HL-60 (cell line): Measurements from ENCODE around the gene SOX1.

Experiments
- DNase-seq, 2 experiments: peaks; one replicate each; pipeline ENCODE4 v3.0.0-alpha.2; 2010 to 2020; ENCODE audit warnings: low read depth in 1 of 2, low spot score in 1 of 2
- H3K27ac ChIP-seq: fragments of 250-450 bp; sonication (Bioruptor Pico); replicated peaks from 2 replicates; pipeline ENCODE4 v1.5.1; 2020; ENCODE audit warnings: mild to moderate bottlenecking, moderate library complexity
- H3K27me3 ChIP-seq: fragments of 250-450 bp; sonication (Bioruptor Pico); 2 replicates; pipeline ENCODE4 v1.5.1; 2021; ENCODE audit warnings: mild to moderate bottlenecking, moderate library complexity; ENCODE audit not compliant: insufficient read depth, poor library complexity, severe bottlenecking
- H3K4me3 ChIP-seq: replicated peaks from 2 replicates; pipeline ENCODE4 v1.5.1; 2011; ENCODE audit warnings: mild to moderate bottlenecking, control low read depth, low read length; ENCODE audit not compliant: insufficient read depth
- GABPA ChIP-seq: IDR thresholded peaks from 2 replicates; pipeline ENCODE4 v1.6.1; 2012; ENCODE audit warnings: low read depth
- POLR2AphosphoS5 ChIP-seq: IDR thresholded peaks from 2 replicates; pipeline ENCODE4 v1.6.1; 2012; ENCODE audit warnings: low read depth
- SPI1 ChIP-seq: IDR thresholded peaks from 2 replicates; pipeline ENCODE4 v1.6.1; 2012; ENCODE audit warnings: low read depth, mild to moderate bottlenecking, borderline replicate concordance
- long read RNA-seq: library from polyadenylated mRNA; unstranded; transcript quantifications from one replicate; pipeline ENCODE4 v2.0.0, GENCODE V29; 2020
- TF ChIP-seq, protein P1 (sequence below): IDR thresholded peaks from 2 replicates; pipeline ENCODE4 v1.6.1; 2012; ENCODE audit warnings: low read depth; ENCODE audit not compliant: insufficient replicate concordance
- TF ChIP-seq, protein P2 (sequence below): IDR thresholded peaks from one replicate; pipeline ENCODE4 v1.5.1; 2011; ENCODE audit warnings: low read length, control low read depth, inconsistent platforms; ENCODE audit not compliant: insufficient read depth

The SOX1 gene
- long read RNA-seq = 0 reads

DNA sequence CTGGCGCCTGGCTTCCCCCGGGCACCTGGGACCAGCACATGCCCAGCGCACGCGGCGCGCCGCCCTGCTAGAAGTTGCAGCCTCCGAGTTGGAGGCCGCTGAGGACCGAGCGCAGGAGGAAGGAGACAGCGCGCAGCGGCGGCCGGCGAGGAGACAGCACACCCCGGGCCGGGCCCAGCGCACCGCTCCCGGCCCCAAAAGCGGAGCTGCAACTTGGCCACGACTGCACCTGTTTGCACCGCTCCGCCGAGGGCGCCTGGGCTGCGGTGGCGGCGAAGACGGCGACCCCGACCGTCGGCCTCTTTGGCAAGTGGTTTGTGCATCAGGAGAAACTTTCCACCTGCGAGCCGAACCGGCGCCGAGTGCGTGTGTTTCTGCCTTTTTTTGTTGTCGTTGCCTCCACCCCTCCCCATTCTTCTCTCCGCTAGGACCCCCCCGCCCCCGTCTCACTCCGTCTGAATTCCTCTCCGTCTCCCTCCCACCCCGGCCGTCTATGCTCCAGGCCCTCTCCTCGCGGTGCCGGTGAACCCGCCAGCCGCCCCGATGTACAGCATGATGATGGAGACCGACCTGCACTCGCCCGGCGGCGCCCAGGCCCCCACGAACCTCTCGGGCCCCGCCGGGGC lies at the start of gene SOX1:
Gene SOX1 (plus strand): TSS at position 34 of the 626 bp plus-strand sequence. CDS start 510 bp downstream, at position 544.
- H3K27ac ChIP-seq = no peak within 1 kb of the TSS
- no peak within 1 kb of the TSS for H3K4me3 ChIP-seq
- DNase-seq = no peak
- no peak for TF ChIP-seq POLR2AphosphoS5
- no peak for TF ChIP-seq SPI1
- TF ChIP-seq, protein P1, sequence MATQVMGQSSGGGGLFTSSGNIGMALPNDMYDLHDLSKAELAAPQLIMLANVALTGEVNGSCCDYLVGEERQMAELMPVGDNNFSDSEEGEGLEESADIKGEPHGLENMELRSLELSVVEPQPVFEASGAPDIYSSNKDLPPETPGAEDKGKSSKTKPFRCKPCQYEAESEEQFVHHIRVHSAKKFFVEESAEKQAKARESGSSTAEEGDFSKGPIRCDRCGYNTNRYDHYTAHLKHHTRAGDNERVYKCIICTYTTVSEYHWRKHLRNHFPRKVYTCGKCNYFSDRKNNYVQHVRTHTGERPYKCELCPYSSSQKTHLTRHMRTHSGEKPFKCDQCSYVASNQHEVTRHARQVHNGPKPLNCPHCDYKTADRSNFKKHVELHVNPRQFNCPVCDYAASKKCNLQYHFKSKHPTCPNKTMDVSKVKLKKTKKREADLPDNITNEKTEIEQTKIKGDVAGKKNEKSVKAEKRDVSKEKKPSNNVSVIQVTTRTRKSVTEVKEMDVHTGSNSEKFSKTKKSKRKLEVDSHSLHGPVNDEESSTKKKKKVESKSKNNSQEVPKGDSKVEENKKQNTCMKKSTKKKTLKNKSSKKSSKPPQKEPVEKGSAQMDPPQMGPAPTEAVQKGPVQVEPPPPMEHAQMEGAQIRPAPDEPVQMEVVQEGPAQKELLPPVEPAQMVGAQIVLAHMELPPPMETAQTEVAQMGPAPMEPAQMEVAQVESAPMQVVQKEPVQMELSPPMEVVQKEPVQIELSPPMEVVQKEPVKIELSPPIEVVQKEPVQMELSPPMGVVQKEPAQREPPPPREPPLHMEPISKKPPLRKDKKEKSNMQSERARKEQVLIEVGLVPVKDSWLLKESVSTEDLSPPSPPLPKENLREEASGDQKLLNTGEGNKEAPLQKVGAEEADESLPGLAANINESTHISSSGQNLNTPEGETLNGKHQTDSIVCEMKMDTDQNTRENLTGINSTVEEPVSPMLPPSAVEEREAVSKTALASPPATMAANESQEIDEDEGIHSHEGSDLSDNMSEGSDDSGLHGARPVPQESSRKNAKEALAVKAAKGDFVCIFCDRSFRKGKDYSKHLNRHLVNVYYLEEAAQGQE = no peak
- TF ChIP-seq, protein P2, sequence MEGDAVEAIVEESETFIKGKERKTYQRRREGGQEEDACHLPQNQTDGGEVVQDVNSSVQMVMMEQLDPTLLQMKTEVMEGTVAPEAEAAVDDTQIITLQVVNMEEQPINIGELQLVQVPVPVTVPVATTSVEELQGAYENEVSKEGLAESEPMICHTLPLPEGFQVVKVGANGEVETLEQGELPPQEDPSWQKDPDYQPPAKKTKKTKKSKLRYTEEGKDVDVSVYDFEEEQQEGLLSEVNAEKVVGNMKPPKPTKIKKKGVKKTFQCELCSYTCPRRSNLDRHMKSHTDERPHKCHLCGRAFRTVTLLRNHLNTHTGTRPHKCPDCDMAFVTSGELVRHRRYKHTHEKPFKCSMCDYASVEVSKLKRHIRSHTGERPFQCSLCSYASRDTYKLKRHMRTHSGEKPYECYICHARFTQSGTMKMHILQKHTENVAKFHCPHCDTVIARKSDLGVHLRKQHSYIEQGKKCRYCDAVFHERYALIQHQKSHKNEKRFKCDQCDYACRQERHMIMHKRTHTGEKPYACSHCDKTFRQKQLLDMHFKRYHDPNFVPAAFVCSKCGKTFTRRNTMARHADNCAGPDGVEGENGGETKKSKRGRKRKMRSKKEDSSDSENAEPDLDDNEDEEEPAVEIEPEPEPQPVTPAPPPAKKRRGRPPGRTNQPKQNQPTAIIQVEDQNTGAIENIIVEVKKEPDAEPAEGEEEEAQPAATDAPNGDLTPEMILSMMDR = no peak
- no peak for TF ChIP-seq GABPA
- peaks cover 71% of the 10 kb centered on the region for H3K27me3 ChIP-seq

DNA sequence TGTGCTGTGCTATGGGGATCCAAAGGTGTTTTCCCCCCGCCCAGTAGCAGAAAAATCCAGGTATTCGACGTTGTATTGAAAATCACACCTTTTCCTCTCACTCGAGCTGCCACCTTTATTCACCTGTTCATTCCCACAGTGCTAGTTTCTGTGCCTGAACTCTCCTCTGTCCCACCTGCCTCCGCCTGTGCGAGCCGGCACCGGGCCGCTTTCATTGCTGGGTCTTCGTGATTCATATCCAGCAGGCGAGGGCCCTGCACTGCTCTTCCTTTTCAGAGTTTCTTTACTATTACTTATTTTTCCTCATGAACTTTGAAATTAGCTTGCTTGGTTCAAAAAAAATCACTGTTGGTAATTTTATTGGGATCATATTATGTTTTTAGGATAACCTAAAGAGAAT lies 42.4 kb upstream of the SOX1 start:
- TF ChIP-seq POLR2AphosphoS5 = no peak
- TF ChIP-seq, protein P2 = no peak
- TF ChIP-seq, protein P1 = no peak
- no peak for TF ChIP-seq SPI1
- no peak for TF ChIP-seq GABPA
- no peak for DNase-seq

DNA sequence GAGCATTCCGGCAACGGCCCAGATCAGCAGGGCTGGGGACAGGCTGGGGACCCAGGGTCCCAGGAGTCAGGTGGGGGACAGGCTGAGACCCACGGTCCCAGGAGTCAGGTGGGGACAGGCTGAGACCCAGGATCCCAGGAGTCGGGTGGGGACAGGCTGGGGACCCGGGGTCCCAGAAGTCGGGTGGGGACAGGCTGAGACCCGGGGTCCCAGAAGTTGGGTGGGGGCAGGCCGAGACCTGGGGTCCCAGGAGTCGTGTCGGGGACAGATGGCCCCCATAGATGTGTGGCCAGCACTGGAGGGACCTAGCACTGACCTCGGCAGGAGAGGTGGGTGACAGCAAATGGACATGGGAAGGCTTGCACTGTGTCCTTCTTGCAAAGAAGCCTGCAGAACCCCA lies 39.7 kb upstream of the SOX1 start:
- Histone ChIP-seq H3K4me3 (no peak overlapping the region), H3K27me3 (no peaks in the 10 kb centered on the region), H3K27ac (no peak overlapping the region)
- no peak for DNase-seq
- TF ChIP-seq SPI1 (no peak), POLR2AphosphoS5 (no peak), GABPA (no peak)
- TF ChIP-seq, protein P1 = no peak
- TF ChIP-seq, protein P2 = no peak

More for the DNA sequence above, 42.4 kb upstream of the SOX1 start:
- Histone ChIP-seq H3K4me3 (no peak overlapping the region), H3K27me3 (peaks cover 2% of the 10 kb centered on the region), H3K27ac (no peak overlapping the region)
